H1 (cell line): ENCODE data around the gene PRRG3. TPM values are rescaled to one million over a fixed set of nuclear protein-coding genes. Genes with fewer than 3 reads are reported as not detected.

ENCODE experiments used
- CBX5 ChIP-seq: fragments of 300-800, 300-1000 bp; sonication (generic); IDR thresholded peaks from 2 replicates; pipeline ENCODE4 v1.7.1; 2016; ENCODE audit warnings: antibody characterized with exemption, low read length, low read depth
- CHD1 ChIP-seq: IDR thresholded peaks from 2 replicates; pipeline ENCODE4 v1.6.1; 2012; ENCODE audit warnings: low read depth, low read length, improper control_type of control experiment
- EZH2 ChIP-seq: fragments of 200-600 bp; sonication (generic); IDR thresholded peaks from 2 replicates; pipeline ENCODE4 v1.7.1; 2012; ENCODE audit warnings: low read depth, mild to moderate bottlenecking, moderate library complexity, low read length, inconsistent platforms; ENCODE audit not compliant: severe bottlenecking
- POLR2A ChIP-seq, 2 experiments: IDR thresholded peaks; 1 replicate in 1 of 2; 2 replicates in 1 of 2; pipeline ENCODE4 v1.6.1; 2011; ENCODE audit warnings: low read depth in 2 of 2, low read length in 2 of 2, mild to moderate bottlenecking in 2 of 2; ENCODE audit errors: control extremely low read depth in 1 of 2
- RFX5 ChIP-seq: IDR thresholded peaks from 2 replicates; pipeline ENCODE4 v1.6.1; 2011; ENCODE audit warnings: low read depth, low read length, improper control_type of control experiment, borderline replicate concordance
- SIN3A ChIP-seq, 2 experiments: IDR thresholded peaks in 1 of 2; conservative IDR thresholded peaks in 1 of 2; 2 replicates each; pipeline ENCODE4 v1.6.1; 2011 to 2012; ENCODE audit warnings: low read length in 2 of 2, improper control_type of control experiment in 1 of 2, low read depth in 1 of 2, mild to moderate bottlenecking in 1 of 2
- SUZ12 ChIP-seq: fragments of 200-600 bp; sonication (generic); IDR thresholded peaks from 2 replicates; pipeline ENCODE4 v1.6.1; 2012; ENCODE audit warnings: mild to moderate bottlenecking, inconsistent platforms, low read length, moderate library complexity, mixed read lengths
- TBP ChIP-seq: IDR thresholded peaks from 2 replicates; pipeline ENCODE4 v1.6.1; 2011; ENCODE audit warnings: low read depth, low read length, improper control_type of control experiment
- TEAD4 ChIP-seq: IDR thresholded peaks from 2 replicates; pipeline ENCODE4 v1.6.1; 2012; ENCODE audit warnings: low read depth, low read length, inconsistent platforms, mixed read lengths
- YY1 ChIP-seq: IDR thresholded peaks from 2 replicates; pipeline ENCODE4 v1.6.1; 2011; ENCODE audit warnings: low read depth, mild to moderate bottlenecking, low read length
- polyA plus RNA-seq, 7 experiments: library from polyadenylated mRNA; depleted of rRNA in 3 of 7; stranded (reverse) in 5 of 7; unstranded in 2 of 7; fragments of >200 nt in 5 of 7; fragments of 200-250 nt in 2 of 7; gene quantifications; 1 replicate in 5 of 7; 2 replicates in 1 of 7; 4 replicates in 1 of 7; pipeline versions ENCODE4 v1.2.1 to v1.2.3, GENCODE V29; 2011 to 2013; ENCODE audit warnings: missing spikeins in 2 of 7, mixed read lengths in 2 of 7
- total RNA-seq: library from RNA; stranded (reverse); fragmentation: NEBNext Ultra II Directional; extraction: Animal tissue kit (Norgen Biotek cat#: 25700); gene quantifications from 2 replicates; pipeline ENCODE4 v1.2.1, GENCODE V29; 2021
- TF ChIP-seq, protein P1 (sequence below): IDR thresholded peaks from 2 replicates; pipeline ENCODE4 v1.6.1; 2012; ENCODE audit warnings: inconsistent platforms
- TF ChIP-seq, protein P2 (sequence below): fragments of 300-600 bp; sonication (generic); IDR thresholded peaks from 2 replicates; pipeline ENCODE4 v1.7.1; 2012; ENCODE audit warnings: low read length, moderate library complexity, mild to moderate bottlenecking, inconsistent platforms; ENCODE audit not compliant: insufficient replicate concordance

The PRRG3 gene
- total and polyA plus RNA-seq, 2 of the 8 experiments (the other 6 are each of a cell fraction or from before 2014, with no cell fraction given): 4.2 to 5.4 TPM

DNA sequence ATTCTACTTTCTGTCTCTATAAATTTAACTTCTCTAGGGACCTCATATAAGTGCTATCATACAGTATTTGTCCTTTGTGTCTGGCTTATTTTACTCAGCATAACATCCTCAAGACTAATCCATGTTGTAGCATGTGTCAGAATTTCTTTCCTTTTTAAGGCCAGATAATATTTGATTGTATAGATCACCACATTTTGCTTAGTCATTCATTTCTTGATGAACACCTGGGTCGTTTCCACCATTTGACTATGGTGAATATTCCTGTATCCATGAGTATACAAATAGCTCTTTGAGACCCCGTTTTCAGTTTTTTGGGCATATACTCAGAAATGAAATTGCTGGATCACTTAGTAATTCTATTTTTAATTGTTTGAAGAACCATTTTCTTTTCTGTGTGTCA, 51.2 kb downstream of the PRRG3 start (continued):
- TF ChIP-seq CHD1 (no peak), SUZ12 (no peak), SIN3A (conservative IDR thresholded peaks at IDR 0.05 in 1 of 2, IDR thresholded peaks at IDR 0.05 in 1 of 2; ENCODE audit: low read depth in 1 of 2, low read length in 2 of 2) (no peak), CBX5 (no peak), RFX5 (no peak), TBP (no peak), POLR2A (IDR thresholded peaks at IDR 0.05; ENCODE audit: control extremely low read depth in 1 of 2, low read depth in 2 of 2, low read length in 2 of 2) (no peak), YY1 (no peak), TEAD4 (no peak), EZH2 (no peak)
- TF ChIP-seq, protein P1, sequence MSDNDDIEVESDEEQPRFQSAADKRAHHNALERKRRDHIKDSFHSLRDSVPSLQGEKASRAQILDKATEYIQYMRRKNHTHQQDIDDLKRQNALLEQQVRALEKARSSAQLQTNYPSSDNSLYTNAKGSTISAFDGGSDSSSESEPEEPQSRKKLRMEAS: no peak
- TF ChIP-seq, protein P2, sequence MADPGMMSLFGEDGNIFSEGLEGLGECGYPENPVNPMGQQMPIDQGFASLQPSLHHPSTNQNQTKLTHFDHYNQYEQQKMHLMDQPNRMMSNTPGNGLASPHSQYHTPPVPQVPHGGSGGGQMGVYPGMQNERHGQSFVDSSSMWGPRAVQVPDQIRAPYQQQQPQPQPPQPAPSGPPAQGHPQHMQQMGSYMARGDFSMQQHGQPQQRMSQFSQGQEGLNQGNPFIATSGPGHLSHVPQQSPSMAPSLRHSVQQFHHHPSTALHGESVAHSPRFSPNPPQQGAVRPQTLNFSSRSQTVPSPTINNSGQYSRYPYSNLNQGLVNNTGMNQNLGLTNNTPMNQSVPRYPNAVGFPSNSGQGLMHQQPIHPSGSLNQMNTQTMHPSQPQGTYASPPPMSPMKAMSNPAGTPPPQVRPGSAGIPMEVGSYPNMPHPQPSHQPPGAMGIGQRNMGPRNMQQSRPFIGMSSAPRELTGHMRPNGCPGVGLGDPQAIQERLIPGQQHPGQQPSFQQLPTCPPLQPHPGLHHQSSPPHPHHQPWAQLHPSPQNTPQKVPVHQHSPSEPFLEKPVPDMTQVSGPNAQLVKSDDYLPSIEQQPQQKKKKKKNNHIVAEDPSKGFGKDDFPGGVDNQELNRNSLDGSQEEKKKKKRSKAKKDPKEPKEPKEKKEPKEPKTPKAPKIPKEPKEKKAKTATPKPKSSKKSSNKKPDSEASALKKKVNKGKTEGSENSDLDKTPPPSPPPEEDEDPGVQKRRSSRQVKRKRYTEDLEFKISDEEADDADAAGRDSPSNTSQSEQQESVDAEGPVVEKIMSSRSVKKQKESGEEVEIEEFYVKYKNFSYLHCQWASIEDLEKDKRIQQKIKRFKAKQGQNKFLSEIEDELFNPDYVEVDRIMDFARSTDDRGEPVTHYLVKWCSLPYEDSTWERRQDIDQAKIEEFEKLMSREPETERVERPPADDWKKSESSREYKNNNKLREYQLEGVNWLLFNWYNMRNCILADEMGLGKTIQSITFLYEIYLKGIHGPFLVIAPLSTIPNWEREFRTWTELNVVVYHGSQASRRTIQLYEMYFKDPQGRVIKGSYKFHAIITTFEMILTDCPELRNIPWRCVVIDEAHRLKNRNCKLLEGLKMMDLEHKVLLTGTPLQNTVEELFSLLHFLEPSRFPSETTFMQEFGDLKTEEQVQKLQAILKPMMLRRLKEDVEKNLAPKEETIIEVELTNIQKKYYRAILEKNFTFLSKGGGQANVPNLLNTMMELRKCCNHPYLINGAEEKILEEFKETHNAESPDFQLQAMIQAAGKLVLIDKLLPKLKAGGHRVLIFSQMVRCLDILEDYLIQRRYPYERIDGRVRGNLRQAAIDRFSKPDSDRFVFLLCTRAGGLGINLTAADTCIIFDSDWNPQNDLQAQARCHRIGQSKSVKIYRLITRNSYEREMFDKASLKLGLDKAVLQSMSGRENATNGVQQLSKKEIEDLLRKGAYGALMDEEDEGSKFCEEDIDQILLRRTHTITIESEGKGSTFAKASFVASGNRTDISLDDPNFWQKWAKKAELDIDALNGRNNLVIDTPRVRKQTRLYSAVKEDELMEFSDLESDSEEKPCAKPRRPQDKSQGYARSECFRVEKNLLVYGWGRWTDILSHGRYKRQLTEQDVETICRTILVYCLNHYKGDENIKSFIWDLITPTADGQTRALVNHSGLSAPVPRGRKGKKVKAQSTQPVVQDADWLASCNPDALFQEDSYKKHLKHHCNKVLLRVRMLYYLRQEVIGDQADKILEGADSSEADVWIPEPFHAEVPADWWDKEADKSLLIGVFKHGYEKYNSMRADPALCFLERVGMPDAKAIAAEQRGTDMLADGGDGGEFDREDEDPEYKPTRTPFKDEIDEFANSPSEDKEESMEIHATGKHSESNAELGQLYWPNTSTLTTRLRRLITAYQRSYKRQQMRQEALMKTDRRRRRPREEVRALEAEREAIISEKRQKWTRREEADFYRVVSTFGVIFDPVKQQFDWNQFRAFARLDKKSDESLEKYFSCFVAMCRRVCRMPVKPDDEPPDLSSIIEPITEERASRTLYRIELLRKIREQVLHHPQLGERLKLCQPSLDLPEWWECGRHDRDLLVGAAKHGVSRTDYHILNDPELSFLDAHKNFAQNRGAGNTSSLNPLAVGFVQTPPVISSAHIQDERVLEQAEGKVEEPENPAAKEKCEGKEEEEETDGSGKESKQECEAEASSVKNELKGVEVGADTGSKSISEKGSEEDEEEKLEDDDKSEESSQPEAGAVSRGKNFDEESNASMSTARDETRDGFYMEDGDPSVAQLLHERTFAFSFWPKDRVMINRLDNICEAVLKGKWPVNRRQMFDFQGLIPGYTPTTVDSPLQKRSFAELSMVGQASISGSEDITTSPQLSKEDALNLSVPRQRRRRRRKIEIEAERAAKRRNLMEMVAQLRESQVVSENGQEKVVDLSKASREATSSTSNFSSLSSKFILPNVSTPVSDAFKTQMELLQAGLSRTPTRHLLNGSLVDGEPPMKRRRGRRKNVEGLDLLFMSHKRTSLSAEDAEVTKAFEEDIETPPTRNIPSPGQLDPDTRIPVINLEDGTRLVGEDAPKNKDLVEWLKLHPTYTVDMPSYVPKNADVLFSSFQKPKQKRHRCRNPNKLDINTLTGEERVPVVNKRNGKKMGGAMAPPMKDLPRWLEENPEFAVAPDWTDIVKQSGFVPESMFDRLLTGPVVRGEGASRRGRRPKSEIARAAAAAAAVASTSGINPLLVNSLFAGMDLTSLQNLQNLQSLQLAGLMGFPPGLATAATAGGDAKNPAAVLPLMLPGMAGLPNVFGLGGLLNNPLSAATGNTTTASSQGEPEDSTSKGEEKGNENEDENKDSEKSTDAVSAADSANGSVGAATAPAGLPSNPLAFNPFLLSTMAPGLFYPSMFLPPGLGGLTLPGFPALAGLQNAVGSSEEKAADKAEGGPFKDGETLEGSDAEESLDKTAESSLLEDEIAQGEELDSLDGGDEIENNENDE: no peak
- TF ChIP-seq, all 59 proteins: peak for 0
